Activated CD4-positive, alpha-beta T cell treated with anti-CD3 and anti-CD28 coated beads for 4 hours (primary cell): ENCODE measurements around the gene MTSS2.
"Not testable (repeated sequence)": the region's sequence is repeated elsewhere in the genome, so short reads cannot be mapped to it uniquely, and the experiment has no call there.

ENCODE experiments used
- DNase-seq, 2 donors: peaks; one replicate each; pipeline ENCODE4 v3.0.0-alpha.2; 2020

MTSS2 gene

GRCh38 chr16:70650216-70650615 is 35.6 kb downstream of the MTSS2 start:
- DNase-seq, result no peak

- no peak for DNase-seq
These were observed 36.6 kb downstream of the MTSS2 start for GRCh38 chr16:70649300-70649699.

GRCh38 chr16:70648606-70649005 is 37.2 kb downstream of the MTSS2 start:
- DNase-seq, result no peak

GRCh38 chr16:70647441-70648359 is 38.2 kb downstream of the MTSS2 start:
- no peak for DNase-seq

GRCh38 chr16:70646260-70647241 is 39.3 kb downstream of the MTSS2 start, which contains the start of gene IL34:
TSS of gene IL34 (plus strand) at chr16:70646559. CDS start at chr16:70646948, 389 bp downstream.
- no peak for DNase-seq

- no peak for DNase-seq
These were observed 40.9 kb downstream of the MTSS2 start for GRCh38 chr16:70644763-70645597.

GRCh38 chr16:70643264-70643663 is 42.6 kb downstream of the MTSS2 start:
- DNase-seq, result not testable (repeated sequence)

GRCh38 chr16:70642633-70643032 is 43.2 kb downstream of the MTSS2 start:
- no peak for DNase-seq

- DNase-seq, result no peak
These were observed 46.8 kb downstream of the MTSS2 start for GRCh38 chr16:70638814-70639792.
